ENCODE measurements around the gene GAPDH. TPM values are rescaled to one million over a fixed set of nuclear protein-coding genes. Genes with fewer than 3 reads are reported as not detected.

GAPDH gene
- total and polyA plus RNA-seq, 10 of the 15 experiments (the other 5 are each of a cell fraction or from before 2014, with no cell fraction given) = 5,606 to 14,240 (median 9,400) TPM

DNA sequence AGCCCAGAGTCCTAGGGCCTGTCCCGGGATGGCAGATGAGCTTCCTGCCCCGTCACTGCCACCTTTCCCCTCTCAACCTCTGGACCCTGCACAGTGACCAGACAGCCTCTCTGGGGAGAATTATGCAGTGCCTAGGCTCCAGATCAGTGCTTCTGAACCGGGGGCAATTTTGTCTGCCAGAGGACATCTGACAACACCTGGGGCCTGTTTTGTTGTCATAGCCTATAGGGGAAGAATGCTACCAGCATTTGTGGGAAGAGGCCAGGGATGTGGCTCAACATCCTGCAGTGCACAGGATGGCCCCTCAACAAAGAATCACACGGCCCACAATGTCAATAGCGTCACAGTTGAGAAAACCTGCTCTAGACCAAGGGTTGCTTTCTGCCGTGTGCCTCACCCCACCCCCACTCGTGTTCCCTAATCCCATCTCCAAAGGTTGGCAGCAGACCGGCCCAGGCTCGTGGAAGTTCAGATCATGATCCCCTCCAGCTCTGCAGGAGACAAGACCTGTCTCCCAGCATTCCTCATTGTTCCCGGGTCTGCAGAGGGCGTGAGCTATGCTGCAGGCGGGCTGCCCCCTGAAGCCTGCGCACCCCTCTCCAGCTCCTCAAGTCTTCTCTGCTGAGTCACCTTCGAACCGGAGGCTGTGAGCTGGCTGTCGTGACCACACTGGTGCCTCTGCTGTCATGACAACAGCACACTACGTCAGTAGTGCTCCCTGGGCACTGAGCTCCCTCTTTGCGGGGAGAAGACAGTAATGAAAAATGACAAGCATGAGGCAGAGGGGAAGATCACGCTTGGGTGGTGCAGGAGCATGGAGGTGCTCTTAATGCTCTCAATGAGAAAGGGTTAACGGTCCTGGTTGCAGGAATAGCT, 2.0 kb upstream of the GAPDH start:
- peak overlapping the region; percentile 83 for H3K4me3 ChIP-seq
- CTCF ChIA-PET = interaction anchor here (0.6 to 2.3 kb wide), 9 partner anchors 8 to 404 kb away, joined by 3 to 11 read pairs (median 4); no protein-coding TSS in a partner anchor
- peaks cover 48 to 49% of the 10 kb centered on the region in 2 experiments for H3K36me3 ChIP-seq (ENCODE audit: control insufficient read depth in 2 of 2, insufficient read depth in 2 of 2, low read length in 1 of 2)
- in situ Hi-C loops (cut with MboI) = loop anchor here (5.0 kb wide), 2 partner anchors 35 to 105 kb away; no protein-coding TSS in a partner anchor
- H2AFZ ChIP-seq (ENCODE audit: control insufficient read depth, low read depth, low read length) = no peak overlapping the region
- 1% methylated on average over 20 of the region's 20 CpGs for WGBS (ENCODE audit: insufficient coverage, insufficient replicate concordance, low lambda C conversion rate, missing lambda C conversion rate)
- SMC1A ChIA-PET (ENCODE audit: uncharacterized antibody, unreplicated experiment) = interaction anchor here (0.7 to 1.8 kb wide), 9 partner anchors 15 to 196 kb away, joined by 3 to 8 read pairs (median 4); partner anchors contain the start of gene TAPBPL
- POLR2A ChIA-PET = interaction anchor here (0.5 to 2.2 kb wide), 15 partner anchors 9 to 214 kb away, joined by 3 to 11 read pairs (median 3); partner anchors contain the start of genes MRPL51 and TAPBPL
- H3K4me2 ChIP-seq (ENCODE audit: control insufficient read depth, insufficient read depth) = peak overlapping the region; percentile 100
- H3K79me2 ChIP-seq (ENCODE audit: control insufficient read depth, insufficient read depth, low read length) = peaks cover 60% of the 10 kb centered on the region
- peak overlapping the region; percentile 95 for H3K9ac ChIP-seq (ENCODE audit: control insufficient read depth, insufficient read depth, low read length)
- peaks cover 12% of the 10 kb centered on the region; the same call in 1 of the 2 replicates for H3K4me1 ChIP-seq (ENCODE audit: control insufficient read depth, insufficient read depth, low read length)
- no peak for DNase-seq (ENCODE audit: low read depth, low spot score)
- RAD21 ChIA-PET (ENCODE audit: unreplicated experiment) = interaction anchor here (0.8 to 2.0 kb wide), 14 partner anchors 21 to 319 kb away, joined by 3 to 9 read pairs (median 3); partner anchors contain the start of genes MRPL51, TAPBPL, USP5 and VAMP1
- peaks cover 17% of the 10 kb centered on the region for H4K20me1 ChIP-seq (ENCODE audit: control insufficient read depth, insufficient read depth)
- no peaks in the 10 kb centered on the region for H3K9me3 ChIP-seq (replicated peaks; ENCODE audit: control insufficient read depth, insufficient read depth, low read length)
- ATAC-seq = peak; percentile 36
- no peaks in the 10 kb centered on the region for H3K27me3 ChIP-seq (replicated peaks in 1 of 2; ENCODE audit: control insufficient read depth in 2 of 2, insufficient read depth in 2 of 2, low read length in 1 of 2)
- intact Hi-C loops (cut with micrococcal nuclease; ENCODE audit: unreplicated experiment) = loop anchor here (5.0 kb wide), 2 partner anchors 40 to 195 kb away; partner anchors contain the start of genes MRPL51 and NCAPD2
- BruUV-seq (replicated peaks) = no TSS peak
- peak overlapping the region; percentile 98 for H3K27ac ChIP-seq (ENCODE audit: control insufficient read depth, insufficient read depth)
- peak; percentile 80 for FAIRE-seq
- TF ChIP-seq EED (IDR thresholded peaks at IDR 0.05; ENCODE audit: low read depth) (no peak), EZH2 (IDR thresholded peaks at IDR 0.05; ENCODE audit: borderline replicate concordance, control insufficient read depth, low read depth, low read length) (no peak), BMI1 (IDR thresholded peaks at IDR 0.05; ENCODE audit: borderline replicate concordance) (peak; percentile 93), STAT3 (IDR thresholded peaks at IDR 0.05; ENCODE audit: low read depth, low read length) (no peak), RB1 (IDR thresholded peaks at IDR 0.05; ENCODE audit: borderline replicate concordance) (no peak), KDM1A (IDR thresholded peaks at IDR 0.05; ENCODE audit: borderline replicate concordance) (no peak), STAT1 (conservative IDR thresholded peaks at IDR 0.05) (no peak), CREM (IDR thresholded peaks at IDR 0.05; ENCODE audit: low read depth) (peak; percentile 86), BHLHE40 (IDR thresholded peaks at IDR 0.05; ENCODE audit: borderline replicate concordance in 1 of 2, low read depth in 2 of 2, low read length in 1 of 2) (0 out of 4 replicates have a peak, but pooled peaks have one; percentile 28 to 34), ATF7 (IDR thresholded peaks at IDR 0.05; ENCODE audit: low read depth) (peak; percentile 66), TCF12 (IDR thresholded peaks at IDR 0.05; ENCODE audit: low read depth, low read length) (no peak), MTA2 (IDR thresholded peaks at IDR 0.05; ENCODE audit: low read depth) (peak; percentile 13; the same call in 1 of the 2 replicates)
- TF ChIP-seq, protein P1, sequence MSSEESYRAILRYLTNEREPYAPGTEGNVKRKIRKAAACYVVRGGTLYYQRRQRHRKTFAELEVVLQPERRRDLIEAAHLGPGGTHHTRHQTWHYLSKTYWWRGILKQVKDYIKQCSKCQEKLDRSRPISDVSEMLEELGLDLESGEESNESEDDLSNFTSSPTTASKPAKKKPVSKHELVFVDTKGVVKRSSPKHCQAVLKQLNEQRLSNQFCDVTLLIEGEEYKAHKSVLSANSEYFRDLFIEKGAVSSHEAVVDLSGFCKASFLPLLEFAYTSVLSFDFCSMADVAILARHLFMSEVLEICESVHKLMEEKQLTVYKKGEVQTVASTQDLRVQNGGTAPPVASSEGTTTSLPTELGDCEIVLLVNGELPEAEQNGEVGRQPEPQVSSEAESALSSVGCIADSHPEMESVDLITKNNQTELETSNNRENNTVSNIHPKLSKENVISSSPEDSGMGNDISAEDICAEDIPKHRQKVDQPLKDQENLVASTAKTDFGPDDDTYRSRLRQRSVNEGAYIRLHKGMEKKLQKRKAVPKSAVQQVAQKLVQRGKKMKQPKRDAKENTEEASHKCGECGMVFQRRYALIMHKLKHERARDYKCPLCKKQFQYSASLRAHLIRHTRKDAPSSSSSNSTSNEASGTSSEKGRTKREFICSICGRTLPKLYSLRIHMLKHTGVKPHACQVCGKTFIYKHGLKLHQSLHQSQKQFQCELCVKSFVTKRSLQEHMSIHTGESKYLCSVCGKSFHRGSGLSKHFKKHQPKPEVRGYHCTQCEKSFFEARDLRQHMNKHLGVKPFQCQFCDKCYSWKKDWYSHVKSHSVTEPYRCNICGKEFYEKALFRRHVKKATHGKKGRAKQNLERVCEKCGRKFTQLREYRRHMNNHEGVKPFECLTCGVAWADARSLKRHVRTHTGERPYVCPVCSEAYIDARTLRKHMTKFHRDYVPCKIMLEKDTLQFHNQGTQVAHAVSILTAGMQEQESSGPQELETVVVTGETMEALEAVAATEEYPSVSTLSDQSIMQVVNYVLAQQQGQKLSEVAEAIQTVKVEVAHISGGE (CRISPR knock-in tag; IDR thresholded peaks at IDR 0.05) = no peak
- TF ChIP-seq, protein P2, sequence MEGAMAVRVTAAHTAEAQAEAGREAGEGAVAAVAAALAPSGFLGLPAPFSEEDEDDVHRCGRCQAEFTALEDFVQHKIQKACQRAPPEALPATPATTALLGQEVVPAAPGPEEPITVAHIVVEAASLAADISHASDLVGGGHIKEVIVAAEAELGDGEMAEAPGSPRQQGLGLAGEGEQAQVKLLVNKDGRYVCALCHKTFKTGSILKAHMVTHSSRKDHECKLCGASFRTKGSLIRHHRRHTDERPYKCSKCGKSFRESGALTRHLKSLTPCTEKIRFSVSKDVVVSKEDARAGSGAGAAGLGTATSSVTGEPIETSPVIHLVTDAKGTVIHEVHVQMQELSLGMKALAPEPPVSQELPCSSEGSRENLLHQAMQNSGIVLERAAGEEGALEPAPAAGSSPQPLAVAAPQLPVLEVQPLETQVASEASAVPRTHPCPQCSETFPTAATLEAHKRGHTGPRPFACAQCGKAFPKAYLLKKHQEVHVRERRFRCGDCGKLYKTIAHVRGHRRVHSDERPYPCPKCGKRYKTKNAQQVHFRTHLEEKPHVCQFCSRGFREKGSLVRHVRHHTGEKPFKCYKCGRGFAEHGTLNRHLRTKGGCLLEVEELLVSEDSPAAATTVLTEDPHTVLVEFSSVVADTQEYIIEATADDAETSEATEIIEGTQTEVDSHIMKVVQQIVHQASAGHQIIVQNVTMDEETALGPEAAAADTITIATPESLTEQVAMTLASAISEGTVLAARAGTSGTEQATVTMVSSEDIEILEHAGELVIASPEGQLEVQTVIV (IDR thresholded peaks at IDR 0.05; ENCODE audit: borderline replicate concordance, partially characterized antibody) = peak; percentile 26
- TF ChIP-seq, protein P3, sequence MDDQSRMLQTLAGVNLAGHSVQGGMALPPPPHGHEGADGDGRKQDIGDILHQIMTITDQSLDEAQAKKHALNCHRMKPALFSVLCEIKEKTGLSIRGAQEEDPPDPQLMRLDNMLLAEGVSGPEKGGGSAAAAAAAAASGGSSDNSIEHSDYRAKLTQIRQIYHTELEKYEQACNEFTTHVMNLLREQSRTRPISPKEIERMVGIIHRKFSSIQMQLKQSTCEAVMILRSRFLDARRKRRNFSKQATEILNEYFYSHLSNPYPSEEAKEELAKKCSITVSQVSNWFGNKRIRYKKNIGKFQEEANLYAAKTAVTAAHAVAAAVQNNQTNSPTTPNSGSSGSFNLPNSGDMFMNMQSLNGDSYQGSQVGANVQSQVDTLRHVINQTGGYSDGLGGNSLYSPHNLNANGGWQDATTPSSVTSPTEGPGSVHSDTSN (IDR thresholded peaks at IDR 0.05; ENCODE audit: insufficient replicate concordance, low read depth, low read length) = peak; percentile 36
